Esophagus (tissue), 2 donors: ENCODE measurements around the gene TLX3. TPM values are rescaled to one million over a fixed set of nuclear protein-coding genes. Genes with fewer than 3 reads are reported as not detected.

ENCODE experiments used
- H3K27ac ChIP-seq, 2 donors: one replicate each; pipeline ENCODE4 v1.5.1; 2013; ENCODE audit warnings: low read depth in 2 of 2, mild to moderate bottlenecking in 2 of 2, inconsistent platforms in 1 of 2, low read length in 1 of 2, moderate library complexity in 1 of 2
- H3K27me3 ChIP-seq, 2 donors: one replicate each; pipeline ENCODE4 v1.6.1; 2013; ENCODE audit warnings: low read length in 2 of 2, control low read depth in 1 of 2, mild to moderate bottlenecking in 1 of 2; ENCODE audit not compliant: insufficient read depth in 2 of 2, control insufficient read depth in 1 of 2
- H3K36me3 ChIP-seq, 2 donors: one replicate each; pipeline ENCODE4 v1.6.1; 2013; ENCODE audit warnings: low read length in 1 of 2; ENCODE audit not compliant: control insufficient read depth in 2 of 2, insufficient read depth in 2 of 2
- H3K4me1 ChIP-seq, 2 donors: one replicate each; pipeline ENCODE4 v1.6.1; 2013; ENCODE audit warnings: low read length in 1 of 2; ENCODE audit not compliant: control insufficient read depth in 2 of 2, insufficient read depth in 2 of 2
- H3K4me3 ChIP-seq, 2 donors: one replicate each; pipeline ENCODE4 v1.5.1; 2013; ENCODE audit warnings: low read length in 2 of 2, mild to moderate bottlenecking in 2 of 2, low read depth in 1 of 2, moderate library complexity in 1 of 2
- H3K9me3 ChIP-seq, 2 donors: one replicate each; pipeline ENCODE4 v1.6.1; 2013; ENCODE audit warnings: mild to moderate bottlenecking in 2 of 2, low read depth in 1 of 2, low read length in 1 of 2, moderate library complexity in 1 of 2; ENCODE audit not compliant: control insufficient read depth in 2 of 2, insufficient read depth in 1 of 2
- WGBS, 2 donors: extraction: QIAGEN DNeasy Blood & Tissue Kit; methylation state at CpG; one replicate each; pipeline ENCODE4 v1.1.7; 2013; 5-methylcytosine and 5-hydroxymethylcytosine counted together
- polyA plus RNA-seq, 2 donors: library from polyadenylated mRNA; stranded (reverse); fragments of 200-250 nt; gene quantifications; one replicate each; pipeline ENCODE4 v1.2.3, GENCODE V29; 2013
- donor health status: healthy with polysubstance abuse.
- donor health status: Bipolar disorder and iron deficiency.

The TLX3 gene
- polyA plus RNA-seq, 2 donors, result not detected

DNA sequence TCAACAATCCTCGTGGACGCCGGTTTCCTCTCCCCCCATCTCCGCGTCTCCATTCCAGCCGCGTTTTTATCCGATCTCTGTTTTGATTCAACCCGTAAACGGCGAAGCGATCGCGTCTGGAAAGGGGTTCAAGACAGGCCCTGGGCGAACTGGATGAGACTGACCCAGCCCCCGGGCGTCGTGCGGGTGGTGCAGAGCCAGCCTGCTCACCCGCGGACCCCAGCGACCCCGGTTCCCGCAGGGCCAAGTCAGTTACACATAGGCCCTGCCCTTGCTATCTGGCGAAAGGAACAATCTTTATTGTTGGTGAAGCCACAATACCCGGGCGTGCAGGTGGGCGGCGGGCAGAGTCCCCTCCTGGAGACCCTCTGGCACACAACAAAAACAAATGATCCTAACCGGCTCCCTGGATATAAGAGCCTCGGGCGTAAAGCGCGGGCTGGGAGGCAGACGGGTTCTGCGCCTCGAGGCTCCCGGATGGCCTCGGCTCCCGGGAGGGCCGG, 1.8 kb downstream of the TLX3 start:
- no peak overlapping the region for H3K4me3 ChIP-seq
- H3K9me3 ChIP-seq, result peaks cover 0 to 16% of the 10 kb centered on the region in 2 donors
- H3K27ac ChIP-seq, result no peak overlapping the region
- 2 to 7% methylated on average over 40 to 41 of the region's 41 CpGs for WGBS, 2 donors
- peaks cover 21 to 25% of the 10 kb centered on the region in 2 donors for H3K4me1 ChIP-seq
- no peaks in the 10 kb centered on the region for H3K36me3 ChIP-seq
- peaks cover 0 to 76% of the 10 kb centered on the region in 2 donors for H3K27me3 ChIP-seq

DNA sequence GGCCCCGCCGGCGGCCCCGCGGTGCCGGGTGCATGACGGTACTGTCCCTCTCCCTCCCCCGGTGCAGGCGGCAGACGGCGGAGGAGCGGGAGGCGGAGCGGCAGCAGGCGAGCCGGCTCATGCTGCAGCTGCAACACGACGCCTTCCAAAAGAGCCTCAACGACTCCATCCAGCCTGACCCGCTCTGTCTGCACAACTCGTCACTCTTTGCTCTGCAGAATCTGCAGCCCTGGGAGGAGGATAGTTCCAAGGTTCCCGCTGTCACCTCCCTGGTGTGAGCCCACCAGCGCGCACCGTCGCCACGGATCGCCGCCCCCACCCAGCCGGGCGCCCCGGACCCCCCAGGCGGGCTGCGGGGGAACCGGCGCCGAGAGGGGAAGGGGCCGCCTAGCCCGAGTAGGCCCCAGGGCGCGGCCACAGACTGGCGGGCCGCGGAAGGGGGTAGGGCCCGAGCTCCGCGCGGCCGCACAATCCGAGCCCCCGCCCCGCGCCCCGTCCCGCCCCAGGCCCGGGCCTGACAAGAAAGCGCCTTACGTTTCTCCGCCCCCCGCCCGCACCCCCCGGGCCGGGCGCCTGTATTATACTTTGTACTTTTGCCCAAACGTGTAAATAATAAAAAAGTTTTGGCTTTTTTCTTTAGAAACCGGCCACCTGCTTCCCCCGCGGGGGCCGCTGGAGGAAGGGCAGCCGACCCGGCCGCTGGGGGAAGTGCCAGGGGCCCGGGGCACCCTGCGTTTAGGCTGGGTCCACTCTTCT, 2.5 kb downstream of the TLX3 start:
- peaks cover 0 to 16% of the 10 kb centered on the region in 2 donors for H3K9me3 ChIP-seq
- peak overlapping the region in 1 of 2 donors; percentile 1 for H3K4me3 ChIP-seq
- WGBS, 2 donors, result 3% methylated on average over 68 to 74 of the region's 74 CpGs
- H3K27ac ChIP-seq, result no peak overlapping the region
- no peaks in the 10 kb centered on the region for H3K36me3 ChIP-seq
- H3K27me3 ChIP-seq, result peaks cover 0 to 80% of the 10 kb centered on the region in 2 donors
- peaks cover 25 to 29% of the 10 kb centered on the region in 2 donors for H3K4me1 ChIP-seq

DNA sequence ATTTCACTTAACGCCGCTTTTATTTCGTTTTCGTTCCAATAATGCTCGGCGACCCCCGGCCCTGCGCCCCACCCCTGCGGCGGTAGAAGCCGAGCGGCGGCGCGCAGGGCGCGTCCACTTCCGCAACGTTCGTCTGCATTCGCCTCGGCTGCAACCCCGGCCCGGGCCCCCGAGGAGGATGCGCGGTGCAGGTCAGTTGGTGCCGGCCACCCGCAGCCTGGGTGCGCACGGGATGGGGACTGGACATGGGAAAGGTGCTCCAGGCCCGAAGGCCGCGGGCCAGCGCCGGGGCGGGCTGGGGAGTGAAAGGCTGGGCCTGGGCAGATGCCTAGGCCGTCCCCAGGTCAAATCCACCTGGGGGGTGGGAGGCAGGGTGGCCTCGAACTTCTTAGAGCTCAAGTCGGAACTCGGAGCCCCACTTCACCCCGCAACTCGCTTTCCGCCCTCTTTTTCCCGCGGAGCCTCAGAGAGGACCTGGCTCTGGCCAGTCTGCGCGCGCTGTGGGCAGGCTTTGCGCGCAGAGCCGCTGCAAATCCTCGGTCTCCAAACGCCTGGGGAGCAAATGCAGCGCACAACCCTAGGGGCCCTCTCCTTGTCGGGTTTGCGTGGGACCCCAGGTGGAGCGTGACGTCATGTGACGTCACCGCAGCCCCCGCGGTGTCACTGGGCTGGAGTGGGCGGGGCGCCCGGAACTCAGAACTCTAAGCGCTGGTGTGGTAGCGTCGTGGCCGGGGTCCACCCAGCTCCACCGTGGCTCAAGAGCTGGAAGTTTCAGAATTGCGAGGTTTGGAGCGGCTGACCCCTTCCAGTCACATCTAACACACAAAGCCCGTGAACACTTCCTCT, 3.3 kb downstream of the TLX3 start:
- no peak overlapping the region for H3K27ac ChIP-seq
- peaks cover 0 to 16% of the 10 kb centered on the region in 2 donors for H3K9me3 ChIP-seq
- no peaks in the 10 kb centered on the region for H3K36me3 ChIP-seq
- peaks cover 0 to 78% of the 10 kb centered on the region in 2 donors for H3K27me3 ChIP-seq
- peaks cover 25 to 32% of the 10 kb centered on the region in 2 donors for H3K4me1 ChIP-seq
- H3K4me3 ChIP-seq, result peak overlapping the region in 1 of 2 donors; percentile 2
- 5 to 8% methylated on average over 68 to 74 of the region's 74 CpGs for WGBS, 2 donors

DNA sequence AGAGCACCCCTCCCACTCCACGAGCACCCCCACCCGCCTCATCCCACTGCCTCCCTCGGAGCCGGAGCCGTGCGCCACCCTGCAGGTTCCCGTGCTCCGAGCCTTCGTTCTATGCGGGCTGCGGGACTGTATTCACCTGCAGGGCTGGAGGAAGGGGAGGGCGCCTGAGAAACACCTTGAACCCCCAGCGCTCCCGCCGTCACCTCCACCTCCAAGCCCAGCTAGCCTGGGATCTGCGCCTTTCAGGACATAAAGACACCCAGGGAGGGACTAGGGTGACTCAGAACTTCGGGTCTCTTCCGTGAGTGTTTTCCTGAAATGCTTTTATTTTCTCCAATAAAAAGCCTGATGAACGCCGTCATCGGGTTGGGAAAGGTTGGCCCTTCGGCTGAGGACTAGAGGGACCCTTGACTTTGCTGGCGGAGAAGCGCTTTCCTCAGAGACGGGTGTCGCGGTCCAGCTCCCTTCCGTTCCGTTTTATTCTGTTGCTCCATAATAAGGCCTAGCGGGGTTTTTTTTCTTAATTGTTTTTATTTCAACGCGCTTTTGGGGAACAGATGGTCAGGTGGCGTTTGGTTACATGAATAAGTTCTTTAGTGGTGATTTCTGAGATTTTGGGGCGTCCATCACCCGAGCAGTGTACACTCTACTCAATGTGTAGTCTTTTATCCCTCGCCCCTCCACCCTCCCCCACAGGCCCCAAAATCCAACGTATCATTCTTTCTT, 4.6 kb downstream of the TLX3 start:
- 9 to 12% methylated on average over 37 of the region's 37 CpGs for WGBS, 2 donors
- Histone ChIP-seq H3K9me3 (peaks cover 0 to 10% of the 10 kb centered on the region in 2 donors), H3K4me3 (no peak overlapping the region), H3K36me3 (no peaks in the 10 kb centered on the region), H3K27me3 (peaks cover 2 to 70% of the 10 kb centered on the region in 2 donors), H3K27ac (no peak overlapping the region), H3K4me1 (peaks cover 25 to 32% of the 10 kb centered on the region in 2 donors)

DNA sequence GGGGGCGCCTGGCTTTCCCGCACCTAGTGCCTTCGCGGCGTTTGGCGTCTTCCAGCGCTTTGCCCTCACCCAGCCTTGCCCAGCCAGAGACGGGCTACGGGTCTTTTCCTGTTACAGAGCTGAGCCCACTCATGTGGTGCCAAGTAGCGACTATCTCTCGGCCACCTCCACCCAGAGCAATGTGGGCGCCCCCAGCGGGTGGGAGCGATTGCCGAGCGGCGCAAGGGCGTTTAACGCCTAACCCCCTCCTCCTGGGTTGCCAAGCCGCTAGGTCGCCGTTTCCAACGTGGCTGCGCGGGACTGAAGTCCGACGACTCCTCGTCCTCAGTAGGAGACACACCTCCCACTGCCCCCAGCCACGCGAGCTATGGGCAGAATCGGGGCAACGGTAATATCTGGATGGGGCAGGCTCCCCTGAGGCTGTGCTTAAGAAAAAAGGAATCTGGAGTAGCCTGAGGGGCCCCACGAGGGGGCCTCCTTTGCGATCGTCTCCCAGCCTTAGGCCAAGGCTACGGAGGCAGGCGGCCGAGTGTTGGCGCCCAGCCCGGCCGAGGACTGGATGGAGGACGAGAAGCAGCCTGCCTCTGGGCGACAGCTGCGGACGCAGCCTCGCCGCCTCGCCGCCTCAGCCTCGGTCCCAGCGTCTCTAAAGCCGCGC, 5.8 kb downstream of the TLX3 start:
- no peak overlapping the region for H3K4me3 ChIP-seq
- H3K27ac ChIP-seq, result no peak overlapping the region
- no peaks in the 10 kb centered on the region for H3K36me3 ChIP-seq
- peaks cover 0 to 5% of the 10 kb centered on the region in 2 donors for H3K9me3 ChIP-seq
- peaks cover 24% of the 10 kb centered on the region in 2 donors for H3K4me1 ChIP-seq
- H3K27me3 ChIP-seq, result peaks cover 5 to 60% of the 10 kb centered on the region in 2 donors
- 3 to 5% methylated on average over 51 to 53 of the region's 53 CpGs for WGBS, 2 donors

DNA sequence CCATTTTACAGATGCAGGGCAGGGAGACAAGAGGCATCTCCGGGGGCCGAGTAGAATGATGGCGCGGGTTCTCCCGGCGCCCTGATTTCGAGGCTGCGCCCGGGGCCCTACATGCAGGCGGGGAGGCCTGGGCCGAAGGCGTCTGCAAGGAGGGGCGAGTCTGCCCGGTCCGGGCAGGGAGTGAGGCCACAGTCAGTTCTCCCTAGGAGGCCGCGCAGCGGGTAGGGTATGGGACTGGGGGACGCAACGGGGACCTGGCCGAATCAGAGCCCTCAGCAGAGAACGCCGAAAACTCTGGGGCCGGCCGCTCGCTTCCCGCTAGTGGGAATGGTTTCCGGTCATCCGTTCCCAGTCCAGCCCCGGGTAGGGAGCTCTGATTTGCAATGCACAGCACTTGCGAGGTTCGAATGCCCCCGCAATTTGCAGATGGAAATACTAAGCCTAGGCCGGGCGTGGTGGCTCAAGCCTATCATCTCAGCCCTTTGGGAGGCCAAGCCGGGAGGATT, 6.4 kb downstream of the TLX3 start:
- 8 to 10% methylated on average over 36 of the region's 36 CpGs for WGBS, 2 donors
- Histone ChIP-seq H3K4me3 (no peak overlapping the region), H3K9me3 (peaks cover 0 to 3% of the 10 kb centered on the region in 2 donors), H3K4me1 (peaks cover 21 to 23% of the 10 kb centered on the region in 2 donors), H3K27ac (no peak overlapping the region), H3K27me3 (peaks cover 5 to 59% of the 10 kb centered on the region in 2 donors), H3K36me3 (no peaks in the 10 kb centered on the region)

DNA sequence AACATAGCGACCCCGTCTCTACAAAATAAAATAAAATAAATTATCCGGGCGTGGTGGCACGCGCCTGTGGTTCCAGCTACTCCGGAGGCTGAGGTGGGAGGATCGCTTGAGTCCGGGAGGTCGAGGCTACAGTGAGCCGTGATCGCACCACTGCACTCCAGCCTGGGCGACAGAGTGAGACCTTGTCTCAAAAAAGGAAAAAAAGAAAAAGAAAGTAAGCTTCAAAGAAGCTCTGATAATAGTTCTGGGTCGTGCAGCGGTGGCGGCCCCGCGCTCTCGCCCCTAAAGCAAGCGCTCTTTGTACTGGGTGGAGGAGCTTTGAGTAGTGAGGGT, 6.8 kb downstream of the TLX3 start:
- peaks cover 5 to 54% of the 10 kb centered on the region in 2 donors for H3K27me3 ChIP-seq
- 14 to 18% methylated on average over 20 of the region's 20 CpGs for WGBS, 2 donors
- peaks cover 0 to 3% of the 10 kb centered on the region in 2 donors for H3K9me3 ChIP-seq
- H3K27ac ChIP-seq, result no peak overlapping the region
- peaks cover 19 to 22% of the 10 kb centered on the region in 2 donors for H3K4me1 ChIP-seq
- no peaks in the 10 kb centered on the region for H3K36me3 ChIP-seq
- no peak overlapping the region for H3K4me3 ChIP-seq

DNA sequence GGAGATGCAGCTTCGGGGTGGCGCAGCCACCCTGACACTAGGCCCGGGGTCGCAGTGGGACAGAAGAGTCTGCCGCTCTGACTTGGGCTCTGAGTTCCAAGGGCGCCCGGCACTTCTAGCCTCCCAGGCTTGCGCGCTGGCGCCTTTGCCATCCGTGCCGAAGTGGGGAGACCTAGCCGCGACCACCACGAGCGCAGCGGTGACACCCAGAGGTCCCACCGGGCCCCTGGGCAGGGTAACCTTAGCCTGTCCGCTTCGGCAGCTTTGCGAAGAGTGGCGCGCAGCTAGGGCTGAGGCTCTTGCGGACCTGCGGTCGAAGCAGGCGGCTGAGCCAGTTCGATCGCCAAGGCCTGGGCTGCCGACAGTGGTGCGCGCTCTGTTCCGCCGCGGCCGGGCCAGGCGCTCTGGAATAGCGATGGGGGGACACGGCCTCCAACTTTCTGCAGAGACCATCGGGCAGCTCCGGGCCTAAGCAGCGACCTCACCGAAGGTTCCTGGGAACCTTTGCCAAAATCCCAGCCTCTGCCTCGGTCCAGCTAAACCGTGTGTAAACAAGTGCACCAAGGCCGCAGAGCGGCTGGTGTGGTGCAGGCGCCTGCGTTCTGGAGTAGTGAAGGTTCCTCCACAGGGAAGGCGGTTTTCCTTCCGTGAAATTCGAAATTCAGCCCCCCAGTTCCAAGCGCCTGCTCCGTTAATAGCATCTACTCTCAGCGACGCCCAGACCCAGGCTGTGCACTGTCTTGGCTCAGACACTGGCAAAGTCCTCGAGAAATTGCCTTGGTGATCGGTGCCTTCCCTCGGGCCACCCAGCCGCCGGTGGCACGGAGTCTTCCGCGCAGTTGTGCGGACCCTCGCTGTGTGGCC, 7.4 kb downstream of the TLX3 start:
- peaks cover 0 to 3% of the 10 kb centered on the region in 2 donors for H3K9me3 ChIP-seq
- H3K36me3 ChIP-seq, result no peaks in the 10 kb centered on the region
- H3K4me1 ChIP-seq, result peaks cover 16 to 17% of the 10 kb centered on the region in 2 donors
- 7% methylated on average over 66 of the region's 66 CpGs for WGBS, 2 donors
- peaks cover 5 to 51% of the 10 kb centered on the region in 2 donors for H3K27me3 ChIP-seq
- H3K4me3 ChIP-seq, result no peak overlapping the region
- no peak overlapping the region for H3K27ac ChIP-seq
